CD4-positive, CD25-positive, alpha-beta regulatory T cell (primary cell): Measurements from ENCODE around the gene SLC1A3. TPM values are rescaled to one million over a fixed set of nuclear protein-coding genes. Genes with fewer than 3 reads are reported as not detected.

Source experiments
- ATAC-seq, 2 donors: fragments of 150-1000 bp; cut with Tn5 transposase; one replicate each; pipeline ENCODE4 v1.10.0; 2021; ENCODE audit warnings: low read depth in 2 of 2, moderate number of reproducible peaks in 2 of 2, moderate library complexity in 1 of 2
- DNase-seq, 3 donors: peaks; one replicate each; pipeline versions ENCODE4 v3.0.0 to v3.0.0-alpha.2; 2012 to 2022; ENCODE audit warnings: mixed read lengths in 1 of 3
- H3K27ac ChIP-seq: one replicate; pipeline ENCODE4 v1.7.0; 2013; ENCODE audit warnings: mild to moderate bottlenecking, low read length; ENCODE audit not compliant: insufficient read depth, poor library complexity, severe bottlenecking
- H3K27me3 ChIP-seq: one replicate; pipeline ENCODE4 v1.7.0; 2013; ENCODE audit warnings: low read length; ENCODE audit not compliant: control insufficient read depth, insufficient read depth
- H3K36me3 ChIP-seq: one replicate; pipeline ENCODE4 v1.7.0; 2013; ENCODE audit warnings: mild to moderate bottlenecking, low read length, moderate library complexity; ENCODE audit not compliant: control insufficient read depth, insufficient read depth
- H3K4me1 ChIP-seq: 2 replicates; pipeline ENCODE4 v1.7.0; 2013; ENCODE audit warnings: mild to moderate bottlenecking, low read length; ENCODE audit not compliant: insufficient read depth, control insufficient read depth, poor library complexity, severe bottlenecking
- H3K4me3 ChIP-seq: one replicate; pipeline ENCODE4 v1.7.0; 2013; ENCODE audit warnings: low read depth, mild to moderate bottlenecking, low read length, moderate library complexity
- H3K9me3 ChIP-seq, 2 experiments: 1 replicate in 1 of 2; 2 replicates in 1 of 2; pipeline ENCODE4 v1.7.0; 2013; ENCODE audit warnings: low read length in 2 of 2, mild to moderate bottlenecking in 1 of 2, moderate library complexity in 1 of 2; ENCODE audit not compliant: control insufficient read depth in 2 of 2
- H3K27ac Mint-ChIP-seq, 3 donors: one replicate each; pipeline ENCODE4 v1.8.0; 2020 to 2022; ENCODE audit warnings: mild to moderate bottlenecking in 3 of 3, mixed read lengths in 3 of 3, moderate library complexity in 2 of 3
- H3K27me3 Mint-ChIP-seq: one replicate; pipeline ENCODE4 v1.8.0; 2022; ENCODE audit warnings: mild to moderate bottlenecking, mixed read lengths
- H3K36me3 Mint-ChIP-seq: one replicate; pipeline ENCODE4 v1.8.0; 2020; ENCODE audit warnings: mixed read lengths
- H3K4me1 Mint-ChIP-seq, 4 donors: one replicate each; pipeline ENCODE4 v1.8.0; 2020 to 2022; ENCODE audit warnings: mixed read lengths in 4 of 4, mild to moderate bottlenecking in 1 of 4
- H3K4me3 Mint-ChIP-seq, 4 donors: one replicate each; pipeline ENCODE4 v1.8.0; 2020 to 2022; ENCODE audit warnings: mild to moderate bottlenecking in 4 of 4, mixed read lengths in 4 of 4, moderate library complexity in 3 of 4
- H3K9me3 Mint-ChIP-seq, 7 donors: one replicate each; pipeline ENCODE4 v1.8.0; 2020 to 2022; ENCODE audit warnings: mixed read lengths in 7 of 7, mild to moderate bottlenecking in 3 of 7, moderate library complexity in 2 of 7
- polyA plus RNA-seq, 4 donors: library from polyadenylated mRNA; unstranded; fragments of 300-500 nt; fragmentation: Illumina TruSeq; gene quantifications; one replicate each; pipeline ENCODE4 v1.2.3, GENCODE V29; 2021
- total RNA-seq: library from RNA; stranded (reverse); gene quantifications from one replicate; pipeline ENCODE4 v1.2.3, GENCODE V29; 2022

The SLC1A3 gene
- total and polyA plus RNA-seq, 5 donors from 2014 or later, result not detected

DNA sequence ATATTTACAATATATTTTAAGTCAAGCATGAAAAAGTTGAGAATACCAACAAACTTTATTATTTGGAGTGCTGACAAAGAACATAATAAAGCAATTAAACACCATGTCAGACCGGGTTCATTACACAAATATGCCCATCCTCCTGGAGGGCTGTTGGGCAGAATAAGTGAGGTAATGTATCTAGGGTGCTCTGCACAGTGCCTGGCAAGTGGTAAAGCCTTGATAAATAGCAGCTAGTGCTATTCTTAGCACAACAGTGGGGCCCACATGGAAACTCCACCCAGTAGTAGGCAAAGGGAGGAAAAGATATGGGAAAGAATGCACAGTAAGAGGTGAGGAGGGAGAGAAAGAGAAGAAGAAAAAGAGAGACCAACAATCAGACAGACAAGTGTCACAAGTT, 97.7 kb downstream of the SLC1A3 start:
- peaks cover 3% of the 10 kb centered on the region for H3K36me3 Mint-ChIP-seq
- Histone ChIP-seq H3K4me3 (no peak overlapping the region), H3K27me3 (peaks cover 1% of the 10 kb centered on the region), H3K4me1 (no peaks in the 10 kb centered on the region), H3K36me3 (peaks cover 2% of the 10 kb centered on the region), H3K27ac (no peak overlapping the region), H3K9me3 (peaks cover 0 to 5% of the 10 kb centered on the region in 2 experiments)
- H3K27me3 Mint-ChIP-seq, result peaks cover 7% of the 10 kb centered on the region
- no peaks in the 10 kb centered on the region for H3K4me1 Mint-ChIP-seq
- ATAC-seq (no peak), DNase-seq (no peak)
- H3K9me3 Mint-ChIP-seq, result peaks cover 0 to 8% (median 2%) of the 10 kb centered on the region in 7 donors
- no peak overlapping the region for H3K27ac Mint-ChIP-seq
- H3K4me3 Mint-ChIP-seq, result no peak overlapping the region

DNA sequence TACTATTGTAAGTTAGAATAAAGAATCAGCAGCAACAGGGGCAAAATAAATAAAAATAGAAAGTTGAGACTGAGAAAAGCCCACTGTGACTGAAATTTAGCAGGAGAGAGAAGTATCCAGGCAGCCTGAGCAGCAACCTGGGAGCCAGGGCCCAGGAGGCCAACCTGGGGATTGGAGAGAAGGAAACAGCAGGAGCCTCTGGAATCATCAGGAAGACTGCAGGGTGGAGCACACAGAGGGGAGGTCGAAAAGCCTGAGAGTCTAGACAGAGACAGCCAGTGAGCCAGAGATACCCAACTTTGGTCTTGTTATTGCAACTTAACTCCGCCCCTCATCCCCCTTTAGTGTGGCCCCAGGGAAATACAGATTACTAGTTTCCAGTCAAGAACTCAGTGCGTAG, 98.6 kb downstream of the SLC1A3 start:
- H3K36me3 ChIP-seq, result peaks cover 2% of the 10 kb centered on the region
- peaks cover 3% of the 10 kb centered on the region for H3K36me3 Mint-ChIP-seq
- no peak overlapping the region for H3K27ac ChIP-seq
- H3K9me3 Mint-ChIP-seq, result peaks cover 0 to 8% (median 2%) of the 10 kb centered on the region in 7 donors
- ATAC-seq (no peak), DNase-seq (no peak)
- H3K4me1 Mint-ChIP-seq, result no peaks in the 10 kb centered on the region
- H3K27me3 Mint-ChIP-seq, result peaks cover 7% of the 10 kb centered on the region
- H3K27me3 ChIP-seq, result peaks cover 1% of the 10 kb centered on the region
- no peak overlapping the region for H3K4me3 Mint-ChIP-seq
- no peak overlapping the region for H3K27ac Mint-ChIP-seq
- H3K9me3 ChIP-seq, result peaks cover 0 to 5% of the 10 kb centered on the region in 2 experiments
- no peaks in the 10 kb centered on the region for H3K4me1 ChIP-seq
- H3K4me3 ChIP-seq, result no peak overlapping the region

DNA sequence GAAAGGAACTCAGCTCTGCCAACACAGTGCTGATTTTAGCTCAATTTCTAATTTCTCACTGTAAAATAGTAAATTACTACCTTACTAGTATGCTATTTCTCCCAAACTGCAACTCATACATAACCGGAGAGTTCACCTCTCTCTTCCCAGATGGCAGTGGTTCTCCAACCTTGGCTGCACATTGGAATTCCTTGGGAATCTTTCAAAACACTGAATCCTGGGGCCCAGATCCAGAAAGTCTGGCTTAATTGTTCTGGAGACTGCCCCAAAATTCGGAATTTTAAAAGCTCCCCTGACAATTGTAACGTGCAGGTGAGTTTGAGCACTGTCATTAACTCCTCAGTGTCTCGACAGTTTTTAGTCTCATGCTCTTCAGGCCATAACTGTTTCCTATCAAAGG, 100.3 kb downstream of the SLC1A3 start:
- Mint-ChIP-seq H3K4me1 (peaks cover 0 to 5% (median 0%) of the 10 kb centered on the region in 4 donors), H3K9me3 (peaks cover 0 to 8% (median 2%) of the 10 kb centered on the region in 7 donors), H3K4me3 (no peak overlapping the region), H3K27ac (no peak overlapping the region), H3K36me3 (peaks cover 3% of the 10 kb centered on the region), H3K27me3 (peaks cover 7% of the 10 kb centered on the region)
- DNase-seq (no peak), ATAC-seq (no peak)
- H3K9me3 ChIP-seq, result peaks cover 0 to 5% of the 10 kb centered on the region in 2 experiments
- H3K27me3 ChIP-seq, result peaks cover 1% of the 10 kb centered on the region
- no peaks in the 10 kb centered on the region for H3K4me1 ChIP-seq
- H3K4me3 ChIP-seq, result no peak overlapping the region
- peaks cover 2% of the 10 kb centered on the region for H3K36me3 ChIP-seq
- no peak overlapping the region for H3K27ac ChIP-seq

DNA sequence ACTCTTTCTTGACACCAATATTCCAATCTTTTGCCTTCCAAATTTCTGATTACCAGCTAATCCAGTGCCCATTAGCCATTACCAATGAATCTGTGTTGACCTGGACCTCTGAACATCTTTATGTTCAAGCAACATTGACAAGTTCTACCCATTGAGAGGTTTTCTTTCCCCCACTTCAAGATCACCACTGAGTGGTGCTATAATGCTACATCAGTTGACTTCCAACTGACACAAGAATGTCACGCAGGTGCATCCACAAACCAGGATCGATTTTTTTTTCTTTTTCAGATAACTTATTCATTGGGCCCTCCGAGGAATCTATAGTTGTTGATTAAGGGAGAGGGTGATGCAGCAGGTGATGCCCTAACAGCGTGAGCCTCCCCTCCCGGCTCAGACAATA, 102.6 kb downstream of the SLC1A3 start:
- DNase-seq, result no peak
- H3K36me3 ChIP-seq, result peaks cover 2% of the 10 kb centered on the region
- no peak overlapping the region for H3K27ac ChIP-seq
- no peak overlapping the region for H3K4me3 ChIP-seq
- peaks cover 0 to 6% (median 2%) of the 10 kb centered on the region in 7 donors for H3K9me3 Mint-ChIP-seq
- H3K4me3 Mint-ChIP-seq, result no peak overlapping the region
- H3K4me1 ChIP-seq, result no peaks in the 10 kb centered on the region
- ATAC-seq, result no peak
- H3K27ac Mint-ChIP-seq, result no peak overlapping the region
- peaks cover 0 to 5% of the 10 kb centered on the region in 2 experiments for H3K9me3 ChIP-seq
- H3K27me3 Mint-ChIP-seq, result peaks cover 12% of the 10 kb centered on the region
- no peaks in the 10 kb centered on the region for H3K27me3 ChIP-seq
- H3K36me3 Mint-ChIP-seq, result peaks cover 3% of the 10 kb centered on the region
- peaks cover 0 to 5% (median 1%) of the 10 kb centered on the region in 4 donors for H3K4me1 Mint-ChIP-seq

DNA sequence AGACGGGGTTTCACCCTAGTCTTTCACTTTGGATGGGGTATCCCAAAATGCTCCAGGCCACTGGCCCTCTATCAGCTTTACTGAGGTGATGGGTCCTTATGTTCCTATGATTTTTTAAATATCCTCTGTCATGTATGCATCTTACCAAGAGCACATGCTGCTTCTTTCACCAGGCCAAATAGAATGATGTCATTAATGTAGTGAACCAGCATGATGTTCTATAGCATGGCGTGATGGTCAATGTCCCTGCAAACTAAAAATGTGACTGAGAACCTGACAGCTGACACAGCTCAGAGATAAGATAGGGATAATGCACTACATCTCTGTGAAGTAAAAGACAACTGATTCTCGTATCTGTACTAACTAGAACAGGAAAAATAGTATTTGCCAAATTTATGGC, 103.6 kb downstream of the SLC1A3 start:
- H3K27ac ChIP-seq, result no peak overlapping the region
- ATAC-seq, result no peak

DNA sequence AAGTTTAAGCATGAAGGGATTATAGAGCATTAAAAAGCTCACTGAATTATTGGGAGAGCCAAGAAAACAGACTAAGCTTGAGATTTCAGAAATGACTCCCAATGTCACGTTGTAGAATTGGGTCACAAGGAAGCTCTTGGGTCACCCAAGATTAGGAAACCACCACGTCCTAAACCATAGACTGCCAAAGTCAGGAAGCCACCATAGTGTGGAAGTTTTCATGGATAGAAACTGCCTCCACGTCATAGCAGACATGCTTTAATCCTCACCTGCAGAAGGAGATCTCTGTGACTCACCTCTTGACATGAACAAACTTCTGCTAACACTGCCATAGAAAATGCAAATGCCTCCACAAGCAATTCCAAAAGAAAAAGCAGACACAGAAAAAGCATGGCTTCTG, 106.3 kb downstream of the SLC1A3 start:
- Histone ChIP-seq H3K27ac (no peak overlapping the region), H3K4me1 (no peaks in the 10 kb centered on the region), H3K36me3 (no peaks in the 10 kb centered on the region), H3K4me3 (no peak overlapping the region), H3K9me3 (peaks cover 0 to 5% of the 10 kb centered on the region in 2 experiments), H3K27me3 (no peaks in the 10 kb centered on the region)
- Mint-ChIP-seq H3K9me3 (peaks cover 0 to 4% (median 2%) of the 10 kb centered on the region in 7 donors), H3K27me3 (peaks cover 9% of the 10 kb centered on the region), H3K4me1 (peaks cover 0 to 5% (median 1%) of the 10 kb centered on the region in 4 donors), H3K36me3 (no peaks in the 10 kb centered on the region), H3K4me3 (no peak overlapping the region), H3K27ac (no peak overlapping the region)
- ATAC-seq (no peak), DNase-seq (no peak)

More for the DNA sequence above, 103.6 kb downstream of the SLC1A3 start:
- Histone ChIP-seq H3K4me3 (no peak overlapping the region), H3K27me3 (no peaks in the 10 kb centered on the region), H3K36me3 (peaks cover under 1% of the 10 kb centered on the region), H3K4me1 (no peaks in the 10 kb centered on the region), H3K9me3 (peaks cover 0 to 5% of the 10 kb centered on the region in 2 experiments)
- no peak overlapping the region for H3K27ac Mint-ChIP-seq
- peaks cover 12% of the 10 kb centered on the region for H3K27me3 Mint-ChIP-seq
- H3K36me3 Mint-ChIP-seq, result no peaks in the 10 kb centered on the region
- no peak overlapping the region for H3K4me3 Mint-ChIP-seq
- no peak for DNase-seq
- peaks cover 0 to 5% (median 1%) of the 10 kb centered on the region in 4 donors for H3K4me1 Mint-ChIP-seq
- H3K9me3 Mint-ChIP-seq, result peaks cover 0 to 6% (median 2%) of the 10 kb centered on the region in 7 donors

GRCh38 chr5:36713541-36713940, 107.1 kb downstream of the SLC1A3 start:
- Mint-ChIP-seq H3K4me3 (no peak overlapping the region), H3K9me3 (peaks cover 0 to 3% (median 0%) of the 10 kb centered on the region in 7 donors), H3K4me1 (peaks cover 0 to 5% (median 1%) of the 10 kb centered on the region in 4 donors), H3K27ac (no peak overlapping the region), H3K36me3 (no peaks in the 10 kb centered on the region), H3K27me3 (peaks cover 10% of the 10 kb centered on the region)
- no peak for ATAC-seq
- no peaks in the 10 kb centered on the region for H3K36me3 ChIP-seq
- no peaks in the 10 kb centered on the region for H3K27me3 ChIP-seq
- peaks cover 0 to 5% of the 10 kb centered on the region in 2 experiments for H3K9me3 ChIP-seq
- DNase-seq, result no peak
- no peaks in the 10 kb centered on the region for H3K4me1 ChIP-seq
- no peak overlapping the region for H3K4me3 ChIP-seq
- no peak overlapping the region for H3K27ac ChIP-seq

- Histone ChIP-seq H3K27ac (no peak overlapping the region), H3K4me3 (no peak overlapping the region), H3K27me3 (peaks cover 2% of the 10 kb centered on the region), H3K9me3 (no peaks in the 10 kb centered on the region), H3K4me1 (no peaks in the 10 kb centered on the region), H3K36me3 (no peaks in the 10 kb centered on the region)
- Mint-ChIP-seq H3K27ac (no peak overlapping the region), H3K4me1 (peaks cover 0 to 10% (median 4%) of the 10 kb centered on the region in 4 donors), H3K4me3 (no peak overlapping the region), H3K9me3 (peaks cover 0 to 4% (median 0%) of the 10 kb centered on the region in 7 donors), H3K36me3 (no peaks in the 10 kb centered on the region), H3K27me3 (peaks cover 16% of the 10 kb centered on the region)
- DNase-seq (no peak), ATAC-seq (no peak)
Observed at GRCh38 chr5:36717131-36717695, 110.8 kb downstream of the SLC1A3 start.
